ENCODE data around the gene CCDC50.

Gene CCDC50

GRCh38 chr3:191345334-191345733 is 16.1 kb downstream of the CCDC50 start:
- no peak for TF ChIP-seq ZNF274 (IDR thresholded peaks at IDR 0.05; ENCODE audit: low read depth, low read length)
- no peak overlapping the region for H3K4me3 ChIP-seq (ENCODE audit: low read length)

DNA sequence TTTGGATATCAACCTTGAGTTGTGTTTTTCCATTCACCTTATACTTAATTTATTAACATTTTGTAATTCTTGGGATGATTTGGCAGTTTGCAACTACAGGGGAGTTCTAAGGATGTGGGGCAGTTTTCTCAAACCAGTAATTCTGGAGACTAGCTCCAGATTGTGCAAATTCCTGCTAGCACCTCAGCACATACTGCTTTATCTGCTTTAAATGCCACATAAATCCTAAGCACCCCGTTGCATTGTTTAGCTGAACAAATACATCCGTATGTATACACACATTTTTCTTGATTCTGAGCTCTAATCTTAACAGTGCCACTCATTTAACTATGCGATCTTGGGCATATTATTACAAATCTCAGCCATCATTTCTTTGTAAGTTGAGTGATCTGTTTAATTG is 18.0 kb downstream of the CCDC50 start:
- no peak overlapping the region for H3K4me3 ChIP-seq (ENCODE audit: low read length)
- TF ChIP-seq ZNF274 (IDR thresholded peaks at IDR 0.05; ENCODE audit: low read depth, low read length) = no peak

DNA sequence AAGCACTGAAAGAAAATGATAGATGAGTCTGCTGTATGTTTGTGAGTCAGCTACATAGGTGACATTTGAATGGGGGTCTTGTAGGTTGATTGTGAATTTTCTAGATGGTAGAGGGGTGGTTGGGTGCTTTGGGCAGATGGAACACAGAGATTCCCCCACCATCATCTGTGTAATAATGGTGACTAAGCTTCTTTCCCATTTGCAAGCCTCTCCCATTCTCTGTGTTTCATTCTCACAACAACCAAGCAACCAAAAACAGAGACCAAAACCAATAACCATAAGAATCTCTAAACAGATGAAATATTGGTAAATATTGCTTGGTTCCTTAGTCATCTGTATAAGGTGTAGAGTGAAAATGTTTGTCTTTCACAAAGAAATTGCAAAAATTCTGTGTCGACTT is 18.9 kb downstream of the CCDC50 start:
- TF ChIP-seq ZNF274 (IDR thresholded peaks at IDR 0.05; ENCODE audit: low read depth, low read length) = no peak
- no peak overlapping the region for H3K4me3 ChIP-seq (ENCODE audit: low read length)

DNA sequence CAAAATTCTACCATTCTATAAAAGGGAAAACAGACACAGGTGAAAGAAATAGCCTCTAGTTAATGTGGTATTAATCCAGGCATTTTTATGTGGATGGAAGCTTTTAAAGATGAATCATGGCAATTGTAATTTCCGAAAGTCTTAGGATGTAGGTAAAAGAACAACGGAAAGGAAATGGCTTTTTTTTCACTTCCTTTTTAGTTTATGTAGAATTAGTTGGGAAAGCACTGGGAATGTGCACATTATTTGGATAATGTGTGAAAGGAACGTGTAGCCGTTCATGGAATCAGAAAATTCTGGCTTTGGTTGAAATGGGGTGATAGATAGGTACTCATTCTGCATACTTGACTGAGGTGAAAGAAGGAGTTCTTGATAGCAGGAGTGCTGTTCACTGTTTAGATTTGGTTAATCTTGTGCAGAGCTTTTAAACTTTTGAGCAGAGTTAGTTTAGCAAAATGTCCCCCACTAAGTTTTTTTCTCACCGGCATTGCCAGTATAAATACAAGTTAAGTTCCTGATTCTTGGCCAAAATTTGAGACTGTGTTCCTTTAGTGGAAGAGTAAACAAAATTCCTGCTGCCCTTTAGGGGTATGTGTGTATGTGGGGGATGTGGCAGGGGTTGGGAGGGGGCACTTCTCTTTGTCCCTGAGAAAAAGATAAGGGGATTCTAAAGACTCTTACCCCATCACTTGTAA is 21.3 kb downstream of the CCDC50 start:
- no peak for TF ChIP-seq ZNF274 (IDR thresholded peaks at IDR 0.05; ENCODE audit: low read depth, low read length)
- no peak overlapping the region for H3K4me3 ChIP-seq (ENCODE audit: low read length)

GRCh38 chr3:191352014-191352413 is 22.8 kb downstream of the CCDC50 start:
- TF ChIP-seq ZNF274 (IDR thresholded peaks at IDR 0.05; ENCODE audit: low read depth, low read length) = no peak
- no peak overlapping the region for H3K4me3 ChIP-seq (ENCODE audit: low read length)

DNA sequence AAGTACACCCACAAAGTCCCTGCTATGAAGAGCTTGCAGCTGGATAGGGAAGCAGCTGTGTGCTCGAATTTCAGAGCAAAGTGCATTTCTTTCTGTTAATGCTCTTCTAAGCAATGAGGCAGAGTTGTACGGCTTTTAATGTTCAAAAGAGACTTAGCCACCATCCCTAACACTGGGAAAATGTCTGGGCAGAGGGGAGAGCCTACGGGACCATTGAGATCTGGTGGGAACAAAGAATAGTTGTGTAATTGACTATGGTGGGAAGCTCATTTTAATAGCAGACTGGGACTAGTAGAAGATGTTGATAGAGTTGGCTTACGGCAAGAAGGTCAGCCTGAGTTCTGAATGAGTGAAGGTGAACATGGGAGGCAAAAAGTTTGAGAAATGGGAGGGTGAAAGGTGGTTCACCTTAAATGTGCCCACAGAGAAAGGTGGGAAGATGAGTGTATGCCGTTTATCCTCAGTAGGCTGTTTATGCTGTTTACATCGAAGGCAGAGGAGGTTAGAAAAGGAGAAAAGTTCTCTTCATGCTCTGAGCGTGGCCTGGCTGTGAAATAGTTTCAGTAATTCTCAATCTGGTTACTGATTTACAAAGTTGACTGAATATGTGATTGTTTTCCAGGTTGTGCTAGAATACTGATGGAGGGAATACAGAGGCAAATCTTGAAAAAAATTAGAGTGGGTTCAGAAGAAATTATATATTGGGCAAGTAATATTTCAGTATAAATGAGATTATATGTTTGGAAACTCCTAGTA is 24.0 kb downstream of the CCDC50 start:
- H3K4me3 ChIP-seq (ENCODE audit: low read length) = peak overlapping the region; percentile 48; the same call in 1 of the 2 replicates
- no peak for TF ChIP-seq ZNF274 (IDR thresholded peaks at IDR 0.05; ENCODE audit: low read depth, low read length)

DNA sequence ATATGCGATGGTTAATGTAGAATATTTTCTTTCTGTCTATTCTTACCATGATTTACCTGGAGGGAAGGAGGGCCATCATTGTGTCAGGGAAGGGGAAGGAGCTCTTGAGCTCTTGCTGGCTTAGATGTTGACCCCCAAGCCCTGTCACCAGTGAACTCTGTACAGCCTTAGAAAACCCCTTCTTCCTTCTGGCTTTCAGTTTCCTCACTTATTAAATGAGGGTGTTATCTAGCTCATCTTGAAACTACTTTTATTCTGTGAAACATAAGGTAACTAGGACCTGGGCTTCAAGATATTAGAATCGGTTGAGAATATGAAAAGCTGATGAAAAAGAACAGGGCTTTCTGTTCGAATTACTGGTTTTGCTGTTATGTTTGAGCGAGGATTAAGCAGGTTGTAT is 26.2 kb downstream of the CCDC50 start:
- TF ChIP-seq ZNF274 (IDR thresholded peaks at IDR 0.05; ENCODE audit: low read depth, low read length) = no peak
- H3K4me3 ChIP-seq (ENCODE audit: low read length) = peak overlapping the region; percentile 18

- no peak overlapping the region for H3K4me3 ChIP-seq (ENCODE audit: low read length)
- no peak for TF ChIP-seq ZNF274 (IDR thresholded peaks at IDR 0.05; ENCODE audit: low read depth, low read length)
Observed at GRCh38 chr3:191356631-191357439, 27.6 kb downstream of the CCDC50 start.

DNA sequence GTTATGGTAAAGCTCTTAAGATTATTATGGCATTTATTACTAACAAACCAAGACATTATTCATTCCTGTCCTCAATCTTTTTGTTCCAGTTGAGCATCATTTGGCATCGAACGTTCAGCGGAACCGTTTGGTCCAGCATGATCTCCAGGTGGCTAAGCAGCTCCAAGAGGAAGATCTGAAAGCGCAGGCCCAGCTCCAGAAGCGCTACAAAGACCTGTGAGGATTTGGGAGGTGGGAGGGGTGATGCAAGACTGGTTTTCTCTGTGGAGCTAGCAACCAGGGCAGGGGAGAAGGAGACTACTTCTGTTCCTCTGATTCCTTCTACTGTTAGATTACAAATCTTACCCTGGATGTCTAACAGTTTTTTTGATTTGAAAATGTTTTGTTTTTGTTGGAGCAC is 28.7 kb downstream of the CCDC50 start:
- TF ChIP-seq ZNF274 (IDR thresholded peaks at IDR 0.05; ENCODE audit: low read depth, low read length) = no peak
- H3K4me3 ChIP-seq (ENCODE audit: low read length) = no peak overlapping the region

DNA sequence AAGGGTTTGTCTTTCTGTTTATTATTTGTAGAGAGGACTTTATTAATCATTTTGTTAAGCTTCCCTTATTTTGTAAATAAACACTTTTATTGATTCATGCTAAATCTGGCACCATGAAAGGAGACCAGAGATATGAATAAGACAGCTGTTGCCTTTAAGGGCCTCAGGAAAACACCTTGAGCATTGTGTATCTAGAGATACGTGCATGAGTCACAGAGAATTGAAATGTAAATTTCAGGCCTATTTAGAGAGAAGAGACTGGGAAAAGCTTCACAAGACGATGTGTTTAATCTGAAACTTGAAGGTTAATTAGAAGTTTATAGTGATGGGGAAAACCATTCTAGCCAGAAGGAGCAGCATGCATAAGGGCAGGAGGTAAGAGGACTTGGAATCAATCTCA is 29.7 kb downstream of the CCDC50 start:
- TF ChIP-seq ZNF274 (IDR thresholded peaks at IDR 0.05; ENCODE audit: low read depth, low read length) = no peak
- no peak overlapping the region for H3K4me3 ChIP-seq (ENCODE audit: low read length)

GRCh38 chr3:191360620-191361019 is 31.4 kb downstream of the CCDC50 start:
- no peak for TF ChIP-seq ZNF274 (IDR thresholded peaks at IDR 0.05; ENCODE audit: low read depth, low read length)
- H3K4me3 ChIP-seq (ENCODE audit: low read length) = no peak overlapping the region

DNA sequence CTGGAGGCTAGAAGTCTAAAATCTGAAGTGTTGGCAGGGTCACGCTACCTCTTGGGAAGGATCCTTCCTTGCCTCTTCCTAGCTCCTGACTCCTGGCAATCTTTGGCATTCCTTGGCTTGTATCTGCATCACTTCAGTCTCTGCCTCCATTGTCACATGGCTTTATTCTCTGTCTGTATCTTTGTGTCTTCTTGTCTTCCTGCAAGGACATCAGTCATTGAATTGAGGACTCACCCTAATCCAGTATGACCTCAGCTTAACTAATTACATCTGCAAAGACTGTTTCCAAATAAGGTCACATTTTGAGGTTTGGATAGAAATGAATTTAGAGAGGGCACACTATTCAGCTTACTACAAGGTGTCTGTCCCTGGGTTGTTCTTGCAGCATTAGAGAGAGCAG is 32.3 kb downstream of the CCDC50 start:
- no peak overlapping the region for H3K4me3 ChIP-seq (ENCODE audit: low read length)
- no peak for TF ChIP-seq ZNF274 (IDR thresholded peaks at IDR 0.05; ENCODE audit: low read depth, low read length)

GRCh38 chr3:191362037-191362436 is 32.8 kb downstream of the CCDC50 start:
- TF ChIP-seq ZNF274 (IDR thresholded peaks at IDR 0.05; ENCODE audit: low read depth, low read length) = no peak

DNA sequence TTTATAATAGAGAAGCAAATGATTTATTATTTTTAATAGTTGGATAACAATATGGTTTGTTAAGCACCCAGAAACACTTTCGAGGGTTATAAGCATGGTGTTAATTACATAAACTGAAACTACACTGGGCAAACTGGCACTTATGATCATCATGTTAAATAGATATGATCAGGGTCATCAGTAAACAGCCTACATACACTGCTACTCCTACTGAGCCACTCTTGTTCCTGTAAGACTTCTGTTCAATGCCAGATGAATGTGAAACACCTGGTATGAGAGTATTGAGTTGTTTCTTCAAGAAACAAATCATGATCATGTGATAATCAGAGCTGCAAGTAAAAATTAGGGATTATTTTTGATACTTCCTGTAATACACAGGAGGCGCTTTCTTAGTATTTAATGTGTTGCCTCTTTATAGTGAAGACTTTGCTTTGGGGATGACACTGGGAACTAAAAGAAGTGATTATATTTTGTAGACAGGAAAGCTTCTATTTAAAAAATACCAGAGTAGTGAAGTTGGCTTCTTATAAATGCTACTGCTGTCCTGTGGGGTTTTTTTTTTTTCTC is 33.4 kb downstream of the CCDC50 start:
- TF ChIP-seq ZNF274 (IDR thresholded peaks at IDR 0.05; ENCODE audit: low read depth, low read length) = no peak
- H3K4me3 ChIP-seq (ENCODE audit: low read length) = no peak overlapping the region

More at GRCh38 chr3:191362037-191362436, 32.8 kb downstream of the CCDC50 start:
- no peak overlapping the region for H3K4me3 ChIP-seq (ENCODE audit: low read length)
